Astrocyte (in vitro differentiated cells and primary cell): ENCODE data around the gene SLC4A8.

Source experiments
- EZH2 ChIP-seq: IDR thresholded peaks from 2 replicates; pipeline ENCODE4 v1.6.1; 2012; ENCODE audit warnings: mild to moderate bottlenecking, low read length, inconsistent platforms; ENCODE audit not compliant: insufficient read depth
- TF ChIP-seq, protein P1 (sequence below): IDR thresholded peaks from 2 replicates; pipeline ENCODE4 v1.5.1; 2011; ENCODE audit warnings: low read depth, mild to moderate bottlenecking, inconsistent platforms, low read length, moderate library complexity; ENCODE audit not compliant: insufficient read depth

DNA sequence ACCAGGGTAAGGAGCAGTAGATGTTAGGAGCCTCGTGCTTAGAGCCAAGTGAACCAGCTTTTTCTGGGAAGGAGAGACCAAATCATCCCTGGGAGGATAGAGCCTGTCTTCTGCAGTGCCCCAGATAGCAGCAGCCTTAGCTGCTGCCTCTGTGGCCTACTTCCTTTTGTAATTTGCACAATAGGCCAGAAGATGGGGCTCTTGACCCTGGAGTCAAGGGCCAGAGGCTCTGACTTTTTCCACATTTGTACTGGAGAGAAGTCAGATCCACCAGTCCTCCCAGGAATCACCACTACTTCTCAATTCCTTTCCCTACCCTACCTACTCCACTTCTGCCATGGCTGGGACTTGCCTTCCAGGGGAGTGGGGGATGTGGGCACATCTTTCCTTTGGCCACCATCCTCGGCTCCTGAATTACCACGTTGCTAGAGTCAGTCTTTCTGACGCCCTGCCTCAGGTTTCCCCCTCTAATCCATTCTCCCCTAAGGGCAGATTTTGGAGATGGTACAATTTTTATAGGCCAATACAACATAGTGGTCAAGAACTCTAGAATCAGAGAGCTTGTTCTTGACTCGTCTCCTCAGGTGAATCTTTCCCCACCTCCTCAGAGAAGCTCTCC, 3.3 kb upstream of the SLC4A8 start:
- TF ChIP-seq, protein P1, sequence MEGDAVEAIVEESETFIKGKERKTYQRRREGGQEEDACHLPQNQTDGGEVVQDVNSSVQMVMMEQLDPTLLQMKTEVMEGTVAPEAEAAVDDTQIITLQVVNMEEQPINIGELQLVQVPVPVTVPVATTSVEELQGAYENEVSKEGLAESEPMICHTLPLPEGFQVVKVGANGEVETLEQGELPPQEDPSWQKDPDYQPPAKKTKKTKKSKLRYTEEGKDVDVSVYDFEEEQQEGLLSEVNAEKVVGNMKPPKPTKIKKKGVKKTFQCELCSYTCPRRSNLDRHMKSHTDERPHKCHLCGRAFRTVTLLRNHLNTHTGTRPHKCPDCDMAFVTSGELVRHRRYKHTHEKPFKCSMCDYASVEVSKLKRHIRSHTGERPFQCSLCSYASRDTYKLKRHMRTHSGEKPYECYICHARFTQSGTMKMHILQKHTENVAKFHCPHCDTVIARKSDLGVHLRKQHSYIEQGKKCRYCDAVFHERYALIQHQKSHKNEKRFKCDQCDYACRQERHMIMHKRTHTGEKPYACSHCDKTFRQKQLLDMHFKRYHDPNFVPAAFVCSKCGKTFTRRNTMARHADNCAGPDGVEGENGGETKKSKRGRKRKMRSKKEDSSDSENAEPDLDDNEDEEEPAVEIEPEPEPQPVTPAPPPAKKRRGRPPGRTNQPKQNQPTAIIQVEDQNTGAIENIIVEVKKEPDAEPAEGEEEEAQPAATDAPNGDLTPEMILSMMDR = peak; percentile 56
- no peak for TF ChIP-seq EZH2
